KBM-7 (cell line): Measurements from ENCODE around the gene HYAL4.
A peak's percentile ranks its signal among the peaks of the same experiment; 100 is the strongest.
"Not testable (repeated sequence)": the region's sequence is repeated elsewhere in the genome, so short reads cannot be mapped to it uniquely, and the experiment has no call there.

Experiments
- DNase-seq: peaks from one replicate; pipeline ENCODE4 v3.0.0-alpha.2; 2015
- in situ Hi-C: fragments of 300-500 bp; cut with MboI; formaldehyde crosslinking; loops from 2 replicates; pipeline ENCODE4 v1.14.3; 2020; ENCODE audit warnings: low sequenced_read_pairs, low pct_unique_long_range_greater_than_20kb, mixed read lengths

Gene HYAL4

GRCh38 chr7:123881300-123881699 lies 36.3 kb downstream of the HYAL4 start:
- in situ Hi-C loops = no loop called here
- no peak for DNase-seq

GRCh38 chr7:123883154-123883553 lies 38.2 kb downstream of the HYAL4 start:
- DNase-seq = no peak
- in situ Hi-C loops = no loop called here

- no peak for DNase-seq
- in situ Hi-C loops = no loop called here
Observed at GRCh38 chr7:123888192-123888591, 43.2 kb downstream of the HYAL4 start.

- in situ Hi-C loops, DNase-seq: not testable (repeated sequence)
Observed at GRCh38 chr7:123894753-123895152, 49.8 kb downstream of the HYAL4 start.

GRCh38 chr7:123901101-123901500 lies 56.1 kb downstream of the HYAL4 start:
- in situ Hi-C loops = no loop called here
- no peak for DNase-seq

GRCh38 chr7:123905714-123906113 lies 60.7 kb downstream of the HYAL4 start:
- DNase-seq = no peak
- in situ Hi-C loops = no loop called here

GRCh38 chr7:123916240-123916724 lies 71.3 kb downstream of the HYAL4 start:
- in situ Hi-C loops = no loop called here
- DNase-seq = peak; percentile 32

- in situ Hi-C loops = no loop called here
- DNase-seq = no peak
Observed at GRCh38 chr7:123917878-123918277, 72.9 kb downstream of the HYAL4 start.

GRCh38 chr7:123918309-123918708 lies 73.3 kb downstream of the HYAL4 start:
- no peak for DNase-seq
- in situ Hi-C loops = no loop called here

GRCh38 chr7:123923599-123923998 lies 78.6 kb downstream of the HYAL4 start:
- in situ Hi-C loops = no loop called here
- DNase-seq = no peak

- no peak for DNase-seq
- in situ Hi-C loops = no loop called here
Observed at GRCh38 chr7:123924941-123925340, 80.0 kb downstream of the HYAL4 start, which contains the start of gene SPAM1. TSS of gene SPAM1 (plus strand) at chr7:123925241. CDS start at chr7:123953571, 28,330 bp downstream.
